KMS-11 (cell line): ENCODE data around the gene FCHSD2.
"Not testable (repeated sequence)": the region's sequence is repeated elsewhere in the genome, so short reads cannot be mapped to it uniquely, and the experiment has no call there.

Experiments used
- H2AFZ ChIP-seq: fragments of 200-600 bp; sonication (generic); 2 replicates; pipeline ENCODE4 v1.6.1; 2016; ENCODE audit warnings: antibody characterized with exemption, mixed run types, low read depth
- H3K27ac ChIP-seq: fragments of 200-600 bp; sonication (generic); 2 replicates; pipeline ENCODE4 v1.6.1; 2016; ENCODE audit warnings: mild to moderate bottlenecking, mixed run types
- H3K27me3 ChIP-seq: fragments of 200-600 bp; sonication (generic); 2 replicates; pipeline ENCODE4 v1.6.1; 2017; ENCODE audit warnings: mild to moderate bottlenecking, low read depth, mixed run types, moderate library complexity; ENCODE audit not compliant: insufficient read depth
- H3K36me3 ChIP-seq: fragments of 200-600 bp; sonication (generic); 2 replicates; pipeline ENCODE4 v1.6.1; 2017; ENCODE audit warnings: mild to moderate bottlenecking, mixed run types; ENCODE audit not compliant: insufficient read depth
- H3K4me1 ChIP-seq: fragments of 200-600 bp; sonication (generic); 2 replicates; pipeline ENCODE4 v1.6.1; 2016; ENCODE audit warnings: mild to moderate bottlenecking, low read depth, mixed run types; ENCODE audit not compliant: poor library complexity, severe bottlenecking
- H3K4me2 ChIP-seq: fragments of 200-600 bp; sonication (generic); 2 replicates; pipeline ENCODE4 v1.7.0; 2016; ENCODE audit warnings: mild to moderate bottlenecking, mixed run types
- H3K4me3 ChIP-seq: fragments of 200-600 bp; sonication (generic); IDR thresholded peaks from 2 replicates; pipeline ENCODE4 v1.6.1; 2017; ENCODE audit warnings: low read depth, low read length, mixed read lengths; ENCODE audit not compliant: insufficient read depth
- H3K79me2 ChIP-seq: fragments of 200-600 bp; sonication (generic); 2 replicates; pipeline ENCODE4 v1.6.1; 2016; ENCODE audit warnings: low read depth, mixed run types; ENCODE audit not compliant: insufficient read depth
- H3K9ac ChIP-seq: fragments of 200-600 bp; sonication (generic); 2 replicates; pipeline ENCODE4 v1.6.1; 2016; ENCODE audit warnings: mild to moderate bottlenecking, mixed run types
- H4K20me1 ChIP-seq: fragments of 200-600 bp; sonication (generic); 2 replicates; pipeline ENCODE4 v1.6.1; 2016; ENCODE audit warnings: mild to moderate bottlenecking, mixed run types; ENCODE audit not compliant: insufficient read depth
- CTCF ChIP-seq: fragments of 200-600 bp; sonication (generic); conservative IDR thresholded peaks from 2 replicates; pipeline ENCODE4 v1.6.1; 2017; ENCODE audit warnings: low read depth, mild to moderate bottlenecking, antibody characterized with exemption, low read length, moderate library complexity, mixed read lengths

The FCHSD2 gene

GRCh38 chr11:72859126-72859525 lies 283.0 kb downstream of the FCHSD2 start:
- Histone ChIP-seq H4K20me1 (no peaks in the 10 kb centered on the region), H3K79me2 (no peaks in the 10 kb centered on the region), H3K9ac (no peak overlapping the region), H3K27me3 (no peaks in the 10 kb centered on the region), H2AFZ (no peak overlapping the region), H3K4me2 (no peak overlapping the region), H3K27ac (no peak overlapping the region), H3K36me3 (no peaks in the 10 kb centered on the region), H3K4me1 (no peaks in the 10 kb centered on the region), H3K4me3 (no peak overlapping the region)
- no peak for TF ChIP-seq CTCF

DNA sequence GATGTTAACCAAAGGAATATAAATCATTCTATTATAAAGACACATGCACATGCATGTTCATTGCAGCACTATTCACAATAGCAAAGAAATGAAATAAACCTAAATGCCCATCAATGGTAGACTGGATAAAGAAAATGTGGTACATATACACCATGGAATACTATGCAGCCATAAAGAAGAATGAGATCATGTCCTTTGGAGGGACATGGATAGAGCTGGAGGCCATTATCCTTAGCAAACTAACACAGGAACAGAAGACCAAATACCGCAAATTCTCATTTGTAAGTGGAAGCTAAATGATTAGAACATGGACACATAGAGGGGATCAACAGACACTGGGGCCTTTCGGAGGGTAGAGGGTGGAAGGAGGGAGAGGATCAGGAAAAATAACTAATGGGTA lies 283.9 kb downstream of the FCHSD2 start:
- not testable (repeated sequence) for H3K79me2 ChIP-seq, H3K4me3 ChIP-seq, H3K9ac ChIP-seq, H3K27me3 ChIP-seq, H4K20me1 ChIP-seq, H3K36me3 ChIP-seq, H3K4me1 ChIP-seq, H2AFZ ChIP-seq, H3K4me2 ChIP-seq, H3K27ac ChIP-seq

DNA sequence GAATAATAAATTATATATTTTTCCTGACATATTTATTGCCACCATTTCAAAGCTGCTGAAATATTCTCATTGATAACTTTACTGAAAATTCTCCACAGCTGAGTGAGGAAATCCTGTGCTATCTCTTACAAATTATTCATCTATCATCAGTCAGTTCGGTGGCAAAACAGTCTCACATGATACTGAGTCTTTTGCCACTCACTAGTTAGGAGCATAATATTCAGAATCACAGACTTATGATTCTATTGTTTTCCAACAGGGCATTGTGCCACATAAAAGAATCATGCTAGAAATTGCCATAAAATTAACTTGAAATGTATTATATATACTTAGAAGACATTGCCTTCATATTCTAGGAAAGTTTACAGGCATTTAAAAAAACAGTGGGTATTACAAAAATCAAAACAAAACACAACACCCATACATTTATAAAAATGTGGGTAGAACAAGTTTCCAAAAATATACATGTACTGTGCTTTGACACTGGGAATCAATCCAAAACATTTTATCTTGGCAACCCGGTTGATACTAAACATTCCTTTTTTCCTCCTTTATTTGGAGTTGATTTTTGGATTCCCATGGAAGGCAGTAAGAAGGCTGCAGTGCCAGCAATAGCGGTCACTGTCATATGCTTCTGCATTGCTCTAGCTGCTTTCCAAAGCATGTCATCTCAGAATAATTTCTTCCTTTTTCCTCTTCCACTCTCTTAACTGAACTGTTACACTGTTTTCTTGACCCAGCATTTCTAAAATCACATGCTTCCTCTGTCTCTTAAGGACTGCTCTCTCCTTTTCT lies 285.4 kb downstream of the FCHSD2 start:
- Histone ChIP-seq H3K9ac (no peak overlapping the region), H3K4me1 (no peaks in the 10 kb centered on the region), H4K20me1 (no peaks in the 10 kb centered on the region), H3K27ac (no peak overlapping the region), H2AFZ (no peak overlapping the region), H3K27me3 (no peaks in the 10 kb centered on the region), H3K4me2 (no peak overlapping the region), H3K79me2 (no peaks in the 10 kb centered on the region), H3K4me3 (no peak overlapping the region), H3K36me3 (no peaks in the 10 kb centered on the region)
- TF ChIP-seq CTCF: no peak

DNA sequence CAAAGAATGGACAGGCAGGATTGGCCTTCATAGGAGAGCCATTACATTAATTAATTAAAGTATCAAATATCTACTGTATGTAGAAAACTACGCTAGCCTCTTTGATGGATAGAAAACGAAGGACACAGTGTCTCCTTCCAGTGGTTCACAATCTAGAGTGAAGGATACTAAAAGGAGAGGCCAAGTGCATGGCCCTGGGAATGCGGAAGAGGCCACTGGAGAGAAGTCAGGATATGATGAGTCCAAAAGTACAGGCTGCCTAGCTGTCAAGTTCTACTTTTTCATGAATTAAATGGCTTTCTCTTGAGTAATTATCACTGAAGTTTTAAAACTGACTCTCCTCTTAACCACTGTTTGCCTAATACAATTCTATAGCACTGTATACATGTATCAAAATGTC lies 286.1 kb downstream of the FCHSD2 start:
- no peak overlapping the region for H3K9ac ChIP-seq
- H4K20me1 ChIP-seq: no peaks in the 10 kb centered on the region
- H3K27me3 ChIP-seq: no peaks in the 10 kb centered on the region
- TF ChIP-seq CTCF: no peak
- no peak overlapping the region for H3K27ac ChIP-seq
- no peaks in the 10 kb centered on the region for H3K36me3 ChIP-seq
- no peak overlapping the region for H3K4me3 ChIP-seq
- H3K79me2 ChIP-seq: no peaks in the 10 kb centered on the region
- no peak overlapping the region for H2AFZ ChIP-seq
- H3K4me1 ChIP-seq: no peaks in the 10 kb centered on the region
- no peak overlapping the region for H3K4me2 ChIP-seq

- Histone ChIP-seq H3K4me3 (no peak overlapping the region), H3K4me2 (no peak overlapping the region), H3K79me2 (no peaks in the 10 kb centered on the region), H3K27ac (no peak overlapping the region), H3K4me1 (no peaks in the 10 kb centered on the region), H2AFZ (no peak overlapping the region), H4K20me1 (no peaks in the 10 kb centered on the region), H3K36me3 (no peaks in the 10 kb centered on the region), H3K9ac (no peak overlapping the region), H3K27me3 (no peaks in the 10 kb centered on the region)
- TF ChIP-seq CTCF: no peak
These were observed 290.4 kb downstream of the FCHSD2 start for GRCh38 chr11:72851726-72852125.
